Measurements from ENCODE around the gene PTPN18. TPM values are rescaled to one million over a fixed set of nuclear protein-coding genes. Genes with fewer than 3 reads are reported as not detected.

The PTPN18 gene
- total RNA-seq, 1 experiment from 2014 or later: 16.3 TPM

GRCh38 chr2:130318906-130319305 is 37.0 kb upstream of the PTPN18 start:
- Histone ChIP-seq H3K4me1 (ENCODE audit: insufficient read depth, low read length) (no peaks in the 10 kb centered on the region), H4K5ac (ENCODE audit: insufficient read length, low read depth, low read length) (no peak overlapping the region)
- no peak overlapping the region for H3K27ac Mint-ChIP-seq

More at GRCh38 chr2:130318906-130319305, 37.0 kb upstream of the PTPN18 start:
- H3K27ac ChIP-seq (ENCODE audit: insufficient read length, low read depth, low read length): no peak overlapping the region
- no peak overlapping the region for H2AFZ ChIP-seq (ENCODE audit: low read length)
- H3K27me3 ChIP-seq (ENCODE audit: insufficient read depth, low read length): no peaks in the 10 kb centered on the region
- Mint-ChIP-seq H3K36me3 (ENCODE audit: insufficient read depth in 1 of 3, low read depth in 3 of 3) (no peaks in the 10 kb centered on the region), H3K27me3 (ENCODE audit: low read depth) (peaks cover 9% of the 10 kb centered on the region), H3K4me1 (no peaks in the 10 kb centered on the region), H3K4me3 (no peak overlapping the region; a peak in 1 of 5 replicates), H3K9me3 (no peaks in the 10 kb centered on the region)
- no peak overlapping the region for H2BK12ac ChIP-seq (ENCODE audit: insufficient read length, low read depth, low read length)
- H2BK120ac ChIP-seq (ENCODE audit: low read depth, low read length, poor library complexity, severe bottlenecking): no peak overlapping the region
- no peaks in the 10 kb centered on the region for H3K9me3 ChIP-seq (ENCODE audit: control insufficient read depth, low read depth, low read length)
- no peak overlapping the region for H2BK20ac ChIP-seq (ENCODE audit: low read depth, low read length, poor library complexity, severe bottlenecking)
- H3K18ac ChIP-seq (ENCODE audit: insufficient read length, low read depth, low read length): no peak overlapping the region
- no peak overlapping the region for H3K23ac ChIP-seq (ENCODE audit: insufficient read length, low read depth, low read length)
- no peak overlapping the region for H3K56ac ChIP-seq (ENCODE audit: insufficient read length, low read depth, low read length)
- H3K4ac ChIP-seq (ENCODE audit: low read depth, low read length): no peak overlapping the region
- no peak overlapping the region for H2BK15ac ChIP-seq (ENCODE audit: low read depth, low read length)
- no peak overlapping the region for H3K9ac ChIP-seq (ENCODE audit: extremely low read depth, insufficient read length, low read length)
- H3K23me2 ChIP-seq (ENCODE audit: insufficient read length, low read depth, low read length, poor library complexity, severe bottlenecking): no peaks in the 10 kb centered on the region
- no peak overlapping the region for H2AK5ac ChIP-seq (ENCODE audit: insufficient read length, low read length)
- H3T11ph ChIP-seq (ENCODE audit: low read length): no peak overlapping the region
- H3K14ac ChIP-seq (ENCODE audit: insufficient read depth, low read length): no peak overlapping the region; the same call in 1 of the 2 replicates
- no CpG with 5 or more reads among the region's 7 CpGs for WGBS (ENCODE audit: extremely low coverage, insufficient read length, low lambda C conversion rate)
- H4K8ac ChIP-seq (replicated peaks; ENCODE audit: insufficient read length, low read depth, low read length): no peak overlapping the region
- no peak overlapping the region for H4K91ac ChIP-seq (ENCODE audit: insufficient read length, low read depth, low read length)
- H3K79me1 ChIP-seq (ENCODE audit: insufficient read depth, low read depth, low read length, poor library complexity, severe bottlenecking): no peaks in the 10 kb centered on the region
- H2BK5ac ChIP-seq (ENCODE audit: insufficient read length, low read length): no peak overlapping the region
- no peak for TF ChIP-seq CTCF (conservative IDR thresholded peaks at IDR 0.05)
- H3K79me2 ChIP-seq (ENCODE audit: insufficient read depth, low read length): no peaks in the 10 kb centered on the region
- no peak for DNase-seq
- H3K4me2 ChIP-seq (ENCODE audit: insufficient read depth, insufficient read length, low read length): no peak overlapping the region
- no peaks in the 10 kb centered on the region for H4K20me1 ChIP-seq (ENCODE audit: control insufficient read depth, insufficient read depth, insufficient read length)
